A673 (cell line): ENCODE measurements around the gene CHPF2.

ENCODE experiments used
- CTCF ChIP-seq: fragments of 300-800, 200-600 bp; sonication (generic); conservative IDR thresholded peaks from 2 replicates; pipeline ENCODE4 v1.5.1; 2017; ENCODE audit warnings: low read depth, mild to moderate bottlenecking, antibody characterized with exemption, low read length, moderate library complexity, mixed read lengths
- EZH2 ChIP-seq: fragments of 200-600 bp; sonication (generic); IDR thresholded peaks from 2 replicates; pipeline ENCODE4 v1.6.1; 2017; ENCODE audit warnings: borderline replicate concordance, low read depth, mild to moderate bottlenecking, mixed read lengths, antibody characterized with exemption, low read length; ENCODE audit not compliant: poor library complexity, severe bottlenecking

GRCh38 chr7:151240536-151240935, 8.3 kb downstream of the CHPF2 start:
- TF ChIP-seq CTCF (no peak), EZH2 (no peak)
